Measurements from ENCODE around the gene BCHE.

- TF ChIP-seq CTCF (IDR thresholded peaks at IDR 0.05; ENCODE audit: insufficient read depth, low read length, poor library complexity, severe bottlenecking) (no peak), EZH2phosphoT487 (conservative IDR thresholded peaks at IDR 0.05; ENCODE audit: low read length) (no peak)
Measured at GRCh38 chr3:165805946-165806561, 31.2 kb downstream of the BCHE start.

Measured in SU-DHL-6 (cell line).